ENCODE results near the gene ANAPC1.
"Not testable (repeated sequence)": the region's sequence is repeated elsewhere in the genome, so short reads cannot be mapped to it uniquely, and the experiment has no call there.

ANAPC1 gene

DNA sequence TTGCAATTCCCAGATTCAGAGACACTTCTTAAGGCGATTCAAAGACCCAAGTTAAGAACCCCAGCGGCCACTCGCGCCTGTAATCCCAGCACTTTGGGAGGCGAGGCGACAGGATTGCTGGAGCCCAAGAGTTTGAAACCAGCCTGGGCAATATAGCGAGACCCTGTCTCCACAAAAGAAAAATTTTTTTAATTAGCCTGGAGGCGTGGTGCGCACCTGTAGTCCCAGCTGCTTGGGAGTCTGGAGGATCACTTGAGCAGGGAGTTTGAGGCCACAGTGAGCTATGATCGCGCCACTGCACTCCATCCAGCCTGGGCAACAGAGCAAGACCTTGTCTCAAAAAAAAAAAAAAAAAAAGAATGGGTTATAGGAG lies 585 bp upstream of the ANAPC1 start:
- Histone ChIP-seq H3K4me1 (ENCODE audit: low read length) (0 out of 2 replicates have a peak, but pooled peaks cover 3% of the 10 kb centered on the region), H3F3A (ENCODE audit: insufficient read depth, low read length) (peaks cover 6% of the 10 kb centered on the region), H3K36me3 (replicated peaks; ENCODE audit: insufficient read depth, low read length) (no peaks in the 10 kb centered on the region), H3K9ac (ENCODE audit: low read length) (peak overlapping the region; percentile 77), H2AFZ (ENCODE audit: low read length) (peak overlapping the region; percentile 89), H3K27me3 (replicated peaks; ENCODE audit: insufficient read depth, low read length) (no peaks in the 10 kb centered on the region), H3K9me2 (replicated peaks; ENCODE audit: insufficient read depth, low read length) (no peaks in the 10 kb centered on the region), H4K20me1 (ENCODE audit: insufficient read depth, low read length) (no peaks in the 10 kb centered on the region), H3K4me3 (ENCODE audit: low read length) (peak overlapping the region; percentile 79), H3K79me2 (ENCODE audit: low read length) (peaks cover 28% of the 10 kb centered on the region), H3K27ac (ENCODE audit: low read length) (peak overlapping the region; percentile 82), H3K9me3 (replicated peaks; ENCODE audit: insufficient read depth, low read length) (no peaks in the 10 kb centered on the region), H3K4me2 (ENCODE audit: low read depth, low read length) (peak overlapping the region; percentile 60; the same call in 1 of the 2 replicates)
- TF ChIP-seq, protein P1, sequence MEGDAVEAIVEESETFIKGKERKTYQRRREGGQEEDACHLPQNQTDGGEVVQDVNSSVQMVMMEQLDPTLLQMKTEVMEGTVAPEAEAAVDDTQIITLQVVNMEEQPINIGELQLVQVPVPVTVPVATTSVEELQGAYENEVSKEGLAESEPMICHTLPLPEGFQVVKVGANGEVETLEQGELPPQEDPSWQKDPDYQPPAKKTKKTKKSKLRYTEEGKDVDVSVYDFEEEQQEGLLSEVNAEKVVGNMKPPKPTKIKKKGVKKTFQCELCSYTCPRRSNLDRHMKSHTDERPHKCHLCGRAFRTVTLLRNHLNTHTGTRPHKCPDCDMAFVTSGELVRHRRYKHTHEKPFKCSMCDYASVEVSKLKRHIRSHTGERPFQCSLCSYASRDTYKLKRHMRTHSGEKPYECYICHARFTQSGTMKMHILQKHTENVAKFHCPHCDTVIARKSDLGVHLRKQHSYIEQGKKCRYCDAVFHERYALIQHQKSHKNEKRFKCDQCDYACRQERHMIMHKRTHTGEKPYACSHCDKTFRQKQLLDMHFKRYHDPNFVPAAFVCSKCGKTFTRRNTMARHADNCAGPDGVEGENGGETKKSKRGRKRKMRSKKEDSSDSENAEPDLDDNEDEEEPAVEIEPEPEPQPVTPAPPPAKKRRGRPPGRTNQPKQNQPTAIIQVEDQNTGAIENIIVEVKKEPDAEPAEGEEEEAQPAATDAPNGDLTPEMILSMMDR (IDR thresholded peaks at IDR 0.05; ENCODE audit: low read length) = no peak
- TF ChIP-seq EZH2phosphoT487 (IDR thresholded peaks at IDR 0.05; ENCODE audit: low read length) (no peak), EZH2 (optimal IDR thresholded peaks at IDR 0.05; ENCODE audit: low read depth, low read length) (no peak)
- no peak for DNase-seq

DNA sequence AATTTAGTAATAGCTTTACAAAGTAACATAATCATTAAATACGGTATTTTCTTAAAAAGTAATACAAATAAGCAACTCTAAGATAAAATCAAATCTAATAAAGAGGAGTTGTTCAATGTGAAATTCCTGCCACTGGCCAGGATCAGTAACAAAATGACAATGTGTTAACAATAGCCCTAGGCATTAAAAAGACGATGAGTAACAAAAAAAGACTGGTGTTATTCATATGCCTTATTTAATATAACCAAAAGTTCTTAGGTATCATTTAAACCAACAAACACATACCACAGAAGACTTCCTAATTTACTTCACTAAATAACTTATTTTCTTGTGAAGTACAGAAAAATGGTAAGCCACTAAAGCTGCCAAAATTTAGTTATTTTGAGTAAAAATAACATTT lies 11.2 kb downstream of the ANAPC1 start:
- H3K9ac ChIP-seq (ENCODE audit: low read length); H3F3A ChIP-seq (ENCODE audit: insufficient read depth, low read length); DNase-seq; H3K4me1 ChIP-seq (ENCODE audit: low read length); H2AFZ ChIP-seq (ENCODE audit: low read length); H3K4me2 ChIP-seq (ENCODE audit: low read depth, low read length); H3K4me3 ChIP-seq (ENCODE audit: low read length); H3K36me3 ChIP-seq (replicated peaks; ENCODE audit: insufficient read depth, low read length); H3K27ac ChIP-seq (ENCODE audit: low read length); H3K79me2 ChIP-seq (ENCODE audit: low read length); H4K20me1 ChIP-seq (ENCODE audit: insufficient read depth, low read length); H3K27me3 ChIP-seq (replicated peaks; ENCODE audit: insufficient read depth, low read length); H3K9me2 ChIP-seq (replicated peaks; ENCODE audit: insufficient read depth, low read length); H3K9me3 ChIP-seq (replicated peaks; ENCODE audit: insufficient read depth, low read length): not testable (repeated sequence)

DNA sequence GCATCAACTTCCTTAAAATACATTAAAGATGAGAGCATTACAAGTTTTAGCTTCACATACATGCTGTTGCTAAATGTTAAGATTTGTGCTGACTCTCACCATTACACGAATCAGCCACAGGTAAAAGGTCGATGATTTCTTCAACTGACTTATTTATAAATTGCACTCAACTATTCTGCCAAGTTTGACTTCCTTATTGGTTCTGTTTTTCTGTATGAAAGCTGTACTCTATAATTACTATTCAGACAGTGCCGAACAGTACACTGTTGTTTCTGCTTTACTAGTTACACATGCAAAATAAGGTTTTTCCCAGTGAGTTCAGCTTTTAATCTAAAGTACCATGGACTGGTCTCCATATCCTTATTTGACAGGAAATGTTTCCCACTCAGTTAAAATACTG lies 18.9 kb downstream of the ANAPC1 start:
- H3K9me2 ChIP-seq (replicated peaks; ENCODE audit: insufficient read depth, low read length); H4K20me1 ChIP-seq (ENCODE audit: insufficient read depth, low read length); H3F3A ChIP-seq (ENCODE audit: insufficient read depth, low read length); H3K4me2 ChIP-seq (ENCODE audit: low read depth, low read length); H3K4me1 ChIP-seq (ENCODE audit: low read length); H3K4me3 ChIP-seq (ENCODE audit: low read length); H3K36me3 ChIP-seq (replicated peaks; ENCODE audit: insufficient read depth, low read length); H3K9ac ChIP-seq (ENCODE audit: low read length); H2AFZ ChIP-seq (ENCODE audit: low read length); H3K79me2 ChIP-seq (ENCODE audit: low read length); DNase-seq; H3K9me3 ChIP-seq (replicated peaks; ENCODE audit: insufficient read depth, low read length); H3K27ac ChIP-seq (ENCODE audit: low read length); H3K27me3 ChIP-seq (replicated peaks; ENCODE audit: insufficient read depth, low read length): not testable (repeated sequence)

DNA sequence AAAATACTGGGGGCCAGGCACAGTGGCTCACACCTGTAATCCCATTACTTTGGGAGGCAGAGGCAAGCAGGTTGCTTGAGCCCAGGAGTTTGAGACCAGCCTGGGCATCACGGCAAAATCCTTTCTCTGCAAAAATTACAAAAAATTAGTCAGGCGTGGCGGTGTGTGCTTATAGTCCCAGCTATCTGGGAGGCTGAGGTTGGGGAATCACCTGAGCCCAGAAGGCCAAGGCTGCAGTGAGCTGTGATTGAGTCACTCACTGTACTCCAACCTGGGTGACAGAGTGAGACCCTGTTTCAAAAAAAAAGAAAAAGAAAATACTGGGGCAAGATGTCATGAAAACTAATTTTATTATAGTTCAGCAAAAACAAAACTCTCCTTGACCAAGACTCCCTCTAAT lies 24.0 kb downstream of the ANAPC1 start:
- H3F3A ChIP-seq (ENCODE audit: insufficient read depth, low read length); H3K27me3 ChIP-seq (replicated peaks; ENCODE audit: insufficient read depth, low read length); H3K27ac ChIP-seq (ENCODE audit: low read length); H4K20me1 ChIP-seq (ENCODE audit: insufficient read depth, low read length); H3K4me1 ChIP-seq (ENCODE audit: low read length); DNase-seq; H3K9me2 ChIP-seq (replicated peaks; ENCODE audit: insufficient read depth, low read length); H3K79me2 ChIP-seq (ENCODE audit: low read length); H2AFZ ChIP-seq (ENCODE audit: low read length); H3K4me3 ChIP-seq (ENCODE audit: low read length); H3K4me2 ChIP-seq (ENCODE audit: low read depth, low read length); H3K36me3 ChIP-seq (replicated peaks; ENCODE audit: insufficient read depth, low read length); H3K9ac ChIP-seq (ENCODE audit: low read length); H3K9me3 ChIP-seq (replicated peaks; ENCODE audit: insufficient read depth, low read length): not testable (repeated sequence)

DNA sequence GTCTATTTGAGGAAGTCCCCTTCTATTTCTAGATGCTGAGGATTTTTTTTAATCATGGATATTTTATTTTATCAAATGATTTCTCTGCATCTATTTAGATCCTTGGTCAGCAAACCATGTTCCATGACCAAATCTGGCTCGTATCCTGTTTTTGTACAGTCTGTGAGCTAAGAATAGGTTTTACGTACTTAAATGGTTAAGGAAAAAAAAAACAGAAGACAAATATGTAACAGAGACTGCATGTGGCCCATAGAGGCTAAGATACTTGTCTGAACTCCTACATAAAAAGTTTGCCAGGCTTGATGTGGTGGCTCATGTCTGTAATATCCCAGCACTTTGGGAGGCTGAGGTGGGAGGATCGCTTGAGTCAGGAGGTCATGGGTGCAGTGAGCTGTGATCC lies 31.4 kb downstream of the ANAPC1 start:
- H3K27ac ChIP-seq (ENCODE audit: low read length); DNase-seq; H2AFZ ChIP-seq (ENCODE audit: low read length); H3K4me1 ChIP-seq (ENCODE audit: low read length); H3K27me3 ChIP-seq (replicated peaks; ENCODE audit: insufficient read depth, low read length); H3K9me2 ChIP-seq (replicated peaks; ENCODE audit: insufficient read depth, low read length); H3K79me2 ChIP-seq (ENCODE audit: low read length); H3K36me3 ChIP-seq (replicated peaks; ENCODE audit: insufficient read depth, low read length); H3K9ac ChIP-seq (ENCODE audit: low read length); H3K9me3 ChIP-seq (replicated peaks; ENCODE audit: insufficient read depth, low read length); H3K4me2 ChIP-seq (ENCODE audit: low read depth, low read length); H3K4me3 ChIP-seq (ENCODE audit: low read length); H4K20me1 ChIP-seq (ENCODE audit: insufficient read depth, low read length); H3F3A ChIP-seq (ENCODE audit: insufficient read depth, low read length): not testable (repeated sequence)

DNA sequence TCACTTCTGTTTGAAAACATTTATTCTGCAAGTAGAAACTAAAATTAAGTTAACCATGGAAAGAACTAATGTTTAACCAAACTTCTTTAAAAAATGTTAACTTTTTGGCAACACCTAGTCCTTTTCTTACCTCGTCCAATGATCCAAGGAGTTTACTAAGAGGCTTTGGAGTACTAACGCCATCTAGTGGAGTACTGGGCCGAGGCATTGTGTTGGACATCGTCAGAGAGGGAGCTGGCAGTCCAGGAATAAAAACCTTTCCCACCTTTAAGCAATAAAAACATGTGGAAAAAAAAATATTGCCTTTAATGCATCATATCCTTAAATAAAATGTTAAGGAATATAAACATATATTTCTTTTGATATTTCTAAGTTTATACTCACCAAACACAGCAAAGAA lies 33.3 kb downstream of the ANAPC1 start:
- H2AFZ ChIP-seq (ENCODE audit: low read length); H3K36me3 ChIP-seq (replicated peaks; ENCODE audit: insufficient read depth, low read length); H3K79me2 ChIP-seq (ENCODE audit: low read length); H3K27ac ChIP-seq (ENCODE audit: low read length); H3K9ac ChIP-seq (ENCODE audit: low read length); H4K20me1 ChIP-seq (ENCODE audit: insufficient read depth, low read length); H3K27me3 ChIP-seq (replicated peaks; ENCODE audit: insufficient read depth, low read length); H3K4me2 ChIP-seq (ENCODE audit: low read depth, low read length); H3K9me3 ChIP-seq (replicated peaks; ENCODE audit: insufficient read depth, low read length); H3F3A ChIP-seq (ENCODE audit: insufficient read depth, low read length); H3K9me2 ChIP-seq (replicated peaks; ENCODE audit: insufficient read depth, low read length); H3K4me3 ChIP-seq (ENCODE audit: low read length); H3K4me1 ChIP-seq (ENCODE audit: low read length): not testable (repeated sequence)
- DNase-seq = peak; percentile 14

DNA sequence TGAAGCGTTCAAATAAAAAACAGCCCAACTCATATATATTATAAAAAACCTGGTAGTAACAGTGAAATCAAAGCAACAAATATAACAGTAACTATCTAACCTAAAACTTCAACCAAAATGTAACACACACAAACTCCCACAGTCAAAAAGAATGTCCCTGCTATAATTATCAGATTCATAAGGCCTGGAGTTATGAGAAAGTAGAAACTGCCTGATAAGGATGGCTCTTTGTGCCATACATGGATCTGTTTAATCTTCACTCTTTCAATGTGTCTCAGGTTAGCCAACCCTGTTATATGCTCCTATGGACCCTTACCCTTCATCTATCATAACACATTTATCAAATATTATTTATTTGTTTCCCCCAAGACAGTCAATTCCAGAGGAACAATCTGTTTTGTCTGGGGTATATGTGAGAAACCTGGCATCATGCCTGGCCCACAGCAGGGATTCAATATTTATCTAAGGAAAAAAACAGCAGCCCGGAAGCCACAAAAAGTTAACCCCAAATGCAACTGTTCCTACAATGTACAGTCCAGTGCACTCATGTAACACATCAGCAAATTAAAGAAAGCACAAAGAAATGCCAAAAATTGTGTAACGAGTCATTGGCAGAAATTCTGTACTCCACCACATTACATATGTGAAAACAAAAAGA lies 44.2 kb downstream of the ANAPC1 start:
- H3K4me3 ChIP-seq (ENCODE audit: low read length); H3K9me3 ChIP-seq (replicated peaks; ENCODE audit: insufficient read depth, low read length); H3F3A ChIP-seq (ENCODE audit: insufficient read depth, low read length); H3K27me3 ChIP-seq (replicated peaks; ENCODE audit: insufficient read depth, low read length); H3K4me1 ChIP-seq (ENCODE audit: low read length); H4K20me1 ChIP-seq (ENCODE audit: insufficient read depth, low read length); H3K9ac ChIP-seq (ENCODE audit: low read length); H3K36me3 ChIP-seq (replicated peaks; ENCODE audit: insufficient read depth, low read length); H3K4me2 ChIP-seq (ENCODE audit: low read depth, low read length); H3K79me2 ChIP-seq (ENCODE audit: low read length); DNase-seq; H3K27ac ChIP-seq (ENCODE audit: low read length); H3K9me2 ChIP-seq (replicated peaks; ENCODE audit: insufficient read depth, low read length); H2AFZ ChIP-seq (ENCODE audit: low read length): not testable (repeated sequence)

All from MM.1S (cell line).